AG04449 (cell line): ENCODE data around the gene NUDT21.

Experiments used
- CTCF ChIA-PET: fragments of 350-600 bp; formaldehyde crosslinking; extraction: SDS; loops from one replicate; lab custom pipeline; 2021; ENCODE audit warnings: antibody characterized with exemption; lab: Yijun Ruan, JAX
- POLR2A ChIA-PET: fragments of 400-600, 350-600 bp; formaldehyde crosslinking; extraction: SDS; loops from one replicate; lab custom pipeline; 2020; ENCODE audit warnings: antibody characterized with exemption, inconsistent platforms; lab: Yijun Ruan, JAX
- DNase-seq: peaks from one replicate; pipeline ENCODE4 v3.0.0-alpha.2; 2010; ENCODE audit warnings: low read depth, low spot score
- H3K4me3 ChIP-seq: 2 replicates; pipeline ENCODE4 v1.5.1; 2011; ENCODE audit warnings: low read depth, mild to moderate bottlenecking, control low read depth, low read length
- CTCF ChIP-seq: IDR thresholded peaks from one replicate; pipeline ENCODE4 v1.5.1; 2011; ENCODE audit warnings: mild to moderate bottlenecking, moderate library complexity, low read length, control low read depth, inconsistent platforms; ENCODE audit not compliant: insufficient read depth; ENCODE audit errors: missing control alignments

NUDT21 gene

GRCh38 chr16:56436258-56436657 lies 14.9 kb downstream of the NUDT21 start:
- no peak for TF ChIP-seq CTCF
- ChIA-PET CTCF (interaction anchor here (1.1 to 1.6 kb wide), 2 partner anchors 10 to 15 kb away, joined by 3 to 4 read pairs; partner anchors contain the start of gene NUDT21), POLR2A (no interaction called here)
- no peak overlapping the region for H3K4me3 ChIP-seq
- DNase-seq: no peak

- TF ChIP-seq CTCF: no peak
- H3K4me3 ChIP-seq: no peak overlapping the region
- ChIA-PET CTCF (interaction anchor here (1.1 kb wide), 1 partner anchor 73 kb away, joined by 3 read pairs; no protein-coding TSS in a partner anchor), POLR2A (no interaction called here)
- DNase-seq: no peak
Observed at GRCh38 chr16:56428091-56428490, 23.0 kb downstream of the NUDT21 start.

- CTCF ChIA-PET: interaction anchor here (1.0 to 1.6 kb wide), 8 partner anchors 9 to 275 kb away, joined by 3 to 5 read pairs (median 3); no protein-coding TSS in a partner anchor
- no peak for DNase-seq
- TF ChIP-seq CTCF: no peak
- H3K4me3 ChIP-seq: no peak overlapping the region
- POLR2A ChIA-PET: no interaction called here
Observed at GRCh38 chr16:56426585-56426984, 24.5 kb downstream of the NUDT21 start.

GRCh38 chr16:56425439-56425832 lies 25.7 kb downstream of the NUDT21 start, which contains the start of gene AMFR:
Gene AMFR, minus strand, starts transcription at chr16:56425545. Its CDS starts 218 bp downstream, at chr16:56425327.
- POLR2A ChIA-PET: no interaction called here
- CTCF ChIA-PET: interaction anchor here (1.6 kb wide), 1 partner anchor 18 kb away, joined by 3 read pairs; no protein-coding TSS in a partner anchor
- peak within 1 kb of the TSS; percentile 73 for H3K4me3 ChIP-seq
- peak; percentile 40 for TF ChIP-seq CTCF
- DNase-seq: no peak

- CTCF ChIA-PET: interaction anchor here (1.4 to 1.6 kb wide), 2 partner anchors 13 to 17 kb away, joined by 3 read pairs; no protein-coding TSS in a partner anchor
- POLR2A ChIA-PET: no interaction called here
- TF ChIP-seq CTCF: no peak
- no peak for DNase-seq
- peak overlapping the region; percentile 73 for H3K4me3 ChIP-seq
Observed at GRCh38 chr16:56424791-56425438, 26.2 kb downstream of the NUDT21 start.

- CTCF ChIA-PET: interaction anchor here (0.6 to 1.6 kb wide), 3 partner anchors 8 to 17 kb away, joined by 3 read pairs; no protein-coding TSS in a partner anchor
- POLR2A ChIA-PET: no interaction called here
- no peak for TF ChIP-seq CTCF
- DNase-seq: no peak
- peak overlapping the region; percentile 73 for H3K4me3 ChIP-seq
Observed at GRCh38 chr16:56424404-56424764, 26.7 kb downstream of the NUDT21 start.
